Glomerular visceral epithelial cell (primary cell): ENCODE measurements around the gene FBXO28.
A peak's percentile ranks its signal among the peaks of the same experiment; 100 is the strongest.
"Not testable (repeated sequence)": the region's sequence is repeated elsewhere in the genome, so short reads cannot be mapped to it uniquely, and the experiment has no call there.

Source experiments
- DNase-seq: peaks from one replicate; pipeline ENCODE4 v3.0.0-alpha.2; 2016; ENCODE audit errors: extremely low spot score

FBXO28 gene, protein sequence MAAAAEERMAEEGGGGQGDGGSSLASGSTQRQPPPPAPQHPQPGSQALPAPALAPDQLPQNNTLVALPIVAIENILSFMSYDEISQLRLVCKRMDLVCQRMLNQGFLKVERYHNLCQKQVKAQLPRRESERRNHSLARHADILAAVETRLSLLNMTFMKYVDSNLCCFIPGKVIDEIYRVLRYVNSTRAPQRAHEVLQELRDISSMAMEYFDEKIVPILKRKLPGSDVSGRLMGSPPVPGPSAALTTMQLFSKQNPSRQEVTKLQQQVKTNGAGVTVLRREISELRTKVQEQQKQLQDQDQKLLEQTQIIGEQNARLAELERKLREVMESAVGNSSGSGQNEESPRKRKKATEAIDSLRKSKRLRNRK

GRCh38 chr1:224113918-224114786 is at the start of gene FBXO28:
Gene FBXO28 (plus strand): TSS chr1:224114111. CDS start chr1:224114130, 19 bp downstream.
- DNase-seq = peak; percentile 94

- DNase-seq = no peak
Measured at GRCh38 chr1:224064150-224064549, 49.8 kb upstream of the FBXO28 start.

- peak; percentile 76 for DNase-seq
Measured at GRCh38 chr1:224065455-224065854, 48.5 kb upstream of the FBXO28 start.

GRCh38 chr1:224067207-224067606 is 46.7 kb upstream of the FBXO28 start:
- no peak for DNase-seq

DNA sequence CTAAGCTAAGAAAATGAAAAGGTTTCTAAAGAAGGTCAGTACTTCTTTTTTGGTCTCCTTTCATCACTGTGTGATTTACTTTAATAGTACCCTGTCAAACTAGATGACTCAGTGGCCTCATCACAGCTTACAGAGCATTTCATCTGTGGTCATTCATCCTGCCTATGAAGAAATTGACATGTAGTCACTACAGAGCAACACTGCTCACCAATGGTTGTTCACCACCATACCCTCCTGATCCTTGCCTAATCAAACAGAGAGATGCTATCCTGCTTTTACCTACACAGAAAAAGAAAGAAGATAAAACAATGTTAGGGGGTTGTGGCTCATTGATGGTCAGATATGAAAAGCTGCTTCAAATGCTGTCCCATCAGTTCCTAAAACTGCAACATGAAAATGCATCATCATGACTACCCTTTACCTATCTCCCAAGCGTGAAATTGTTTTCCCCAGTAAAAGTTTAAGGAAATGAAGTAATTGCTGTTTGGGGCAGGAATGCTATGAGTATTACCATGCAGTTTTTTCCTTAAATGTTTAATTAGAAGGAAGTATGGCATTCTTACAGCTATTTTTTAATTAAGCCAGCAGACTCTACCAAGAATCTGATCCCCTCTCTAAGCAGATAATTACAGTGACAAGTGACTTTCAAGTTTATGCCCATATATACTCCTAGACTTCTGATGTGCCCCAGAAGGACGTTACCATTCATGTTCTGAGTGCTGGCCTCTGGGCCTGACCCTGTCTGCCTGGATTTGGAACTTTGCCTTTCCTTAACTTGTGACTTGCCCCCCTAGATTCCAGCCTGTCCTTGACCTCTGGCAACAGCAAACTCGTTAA is 46.1 kb upstream of the FBXO28 start:
- peak; percentile 75 for DNase-seq

GRCh38 chr1:224068458-224069072 is 45.3 kb upstream of the FBXO28 start:
- peak; percentile 15 for DNase-seq

DNA sequence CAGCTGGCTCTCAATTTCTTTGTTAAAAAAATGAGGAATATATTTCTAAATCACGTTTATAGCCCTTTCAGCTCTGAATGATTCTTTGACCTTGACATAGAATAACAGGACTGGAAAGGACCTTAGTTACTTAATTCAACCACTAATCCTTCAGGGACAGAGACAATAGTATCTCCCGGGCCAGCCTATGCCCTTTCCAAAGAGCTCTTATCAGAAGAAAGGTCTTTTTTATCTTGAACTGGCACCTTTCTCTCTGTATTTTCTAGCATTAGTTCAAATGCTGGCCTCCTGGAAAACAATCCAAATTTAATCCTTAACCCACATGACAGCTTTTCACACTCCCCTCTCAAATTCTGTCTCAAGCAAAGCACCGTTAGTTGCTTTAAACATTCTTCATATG is 44.8 kb upstream of the FBXO28 start:
- DNase-seq = no peak

- DNase-seq = no peak
Measured at GRCh38 chr1:224070521-224070920, 43.4 kb upstream of the FBXO28 start.

GRCh38 chr1:224076407-224076806 is 37.5 kb upstream of the FBXO28 start:
- no peak for DNase-seq

- DNase-seq = not testable (repeated sequence)
Measured at GRCh38 chr1:224079644-224080043, 34.3 kb upstream of the FBXO28 start.

- no peak for DNase-seq
Measured at GRCh38 chr1:224080115-224080774, 33.7 kb upstream of the FBXO28 start.

- no peak for DNase-seq
Measured at GRCh38 chr1:224081604-224082003, 32.3 kb upstream of the FBXO28 start.

GRCh38 chr1:224082146-224082545 is 31.8 kb upstream of the FBXO28 start:
- peak; percentile 36 for DNase-seq

- DNase-seq = no peak
Measured at GRCh38 chr1:224084867-224085266, 29.0 kb upstream of the FBXO28 start.

GRCh38 chr1:224085421-224086108 is 28.3 kb upstream of the FBXO28 start:
- DNase-seq = no peak

DNA sequence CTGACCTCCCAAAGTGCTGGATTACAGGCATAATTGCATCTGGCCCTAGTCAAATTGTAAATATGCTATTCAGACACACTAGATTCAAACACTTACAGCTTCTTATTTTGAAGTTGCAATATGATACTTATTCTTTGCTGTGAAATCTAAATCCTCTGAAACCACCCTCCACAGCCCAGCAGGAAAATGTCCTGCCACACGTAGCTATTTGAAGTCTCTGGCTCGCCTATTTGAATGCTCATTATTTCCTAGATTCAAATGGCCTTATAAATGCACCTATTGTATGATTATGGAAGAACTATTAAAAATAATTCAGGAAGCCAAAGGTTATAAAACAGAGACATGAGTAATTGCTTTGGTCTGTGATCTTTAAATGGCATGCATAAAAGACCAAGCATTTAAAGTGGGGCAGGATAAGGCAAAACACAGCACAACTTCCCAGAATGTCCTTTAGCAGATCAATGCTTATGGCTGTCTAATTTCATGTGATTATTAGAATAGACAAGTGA is 26.6 kb upstream of the FBXO28 start:
- no peak for DNase-seq

DNA sequence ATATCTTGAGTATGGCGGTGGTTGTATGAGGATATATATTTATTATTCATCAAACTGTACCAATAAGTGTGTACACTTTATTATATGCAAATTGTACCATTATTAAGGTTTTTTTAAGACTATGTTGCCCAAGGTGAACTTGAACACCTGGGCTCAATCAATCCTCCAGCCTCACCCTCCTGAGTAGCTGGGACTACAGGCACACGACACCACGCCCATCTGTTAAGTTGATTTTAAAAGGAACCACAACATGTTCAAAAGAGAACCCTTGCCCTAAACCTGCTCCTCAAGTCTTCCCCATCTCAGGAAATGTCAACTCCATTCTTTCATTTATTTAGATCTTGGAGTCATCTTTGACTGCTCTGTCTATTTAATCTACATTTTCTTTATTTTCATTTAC is 24.3 kb upstream of the FBXO28 start:
- no peak for DNase-seq

DNA sequence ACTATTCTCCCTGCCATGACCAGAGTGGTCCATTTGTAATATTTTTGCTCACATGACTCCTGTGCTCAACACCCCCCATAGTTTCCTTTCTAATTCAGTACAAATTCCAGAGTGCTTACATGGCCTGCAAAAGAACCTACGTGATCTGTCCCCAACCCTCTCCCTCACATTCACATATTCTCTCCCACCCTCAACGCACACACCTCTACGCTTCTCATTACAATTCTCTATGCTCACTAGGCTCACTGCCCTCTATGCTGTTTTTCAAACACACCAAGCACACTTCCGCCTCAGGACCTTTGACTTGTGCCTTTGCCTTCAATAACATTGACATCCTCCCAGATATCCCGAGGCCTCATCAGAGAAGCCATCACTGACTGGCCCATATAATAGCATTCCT is 23.8 kb upstream of the FBXO28 start:
- no peak for DNase-seq

DNA sequence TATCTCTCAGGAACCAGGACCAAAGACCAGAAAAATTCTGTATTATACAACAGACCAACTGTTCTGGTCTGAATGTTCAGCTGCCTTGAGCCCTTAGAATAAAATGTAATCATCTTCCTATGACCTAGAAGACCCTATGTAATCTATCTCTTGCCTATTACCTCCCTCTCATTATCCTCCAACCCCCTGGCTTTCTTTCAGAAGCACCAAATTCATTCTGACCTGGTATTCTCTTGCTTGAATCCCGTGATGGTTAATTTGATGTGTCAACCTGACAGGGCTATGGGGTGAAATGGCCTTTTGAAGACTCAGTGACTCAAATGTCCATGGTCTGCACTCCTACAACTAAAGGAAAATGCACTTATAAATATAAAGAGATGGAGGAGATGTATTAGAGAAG is 21.8 kb upstream of the FBXO28 start:
- DNase-seq = no peak

DNA sequence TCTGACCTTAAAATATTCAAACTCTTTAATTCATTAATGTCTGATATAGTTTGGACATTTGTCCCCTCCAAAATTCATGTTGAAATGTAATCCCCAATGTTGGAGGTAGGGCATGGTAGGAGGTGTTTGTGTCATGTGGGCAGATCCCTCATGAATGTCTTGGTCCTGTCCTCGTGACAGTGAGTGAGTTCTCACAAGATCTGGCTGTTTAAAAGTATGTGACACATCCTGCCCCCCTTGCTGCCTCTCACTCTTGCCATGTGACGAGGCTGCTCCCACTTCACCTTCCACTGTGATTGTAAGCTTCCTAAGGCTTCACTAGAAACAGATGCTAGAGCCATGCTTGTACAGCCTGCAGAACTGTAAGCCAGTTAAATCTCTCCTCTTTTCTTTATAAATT is 21.3 kb upstream of the FBXO28 start:
- no peak for DNase-seq
